Osteoblast (primary cell): ENCODE results near the gene PIK3CB. TPM values are rescaled to one million over a fixed set of nuclear protein-coding genes. Genes with fewer than 3 reads are reported as not detected.
A peak's percentile ranks its signal among the peaks of the same experiment; 100 is the strongest.

Experiments
- DNase-seq: peaks from one replicate; pipeline ENCODE4 v3.0.0; 2011; ENCODE audit warnings: low spot score, mixed read lengths; ENCODE audit not compliant: insufficient read length; ENCODE audit errors: missing footprints
- H2AFZ ChIP-seq: 2 replicates; pipeline ENCODE4 v1.6.0; 2011; ENCODE audit warnings: mild to moderate bottlenecking, low read length
- H3K27ac ChIP-seq: 2 replicates; pipeline ENCODE4 v1.5.1; 2011; ENCODE audit warnings: mild to moderate bottlenecking, low read depth, low read length, moderate library complexity
- H3K27me3 ChIP-seq: 2 replicates; pipeline ENCODE4 v1.6.0; 2012; ENCODE audit warnings: mild to moderate bottlenecking, control low read depth, inconsistent platforms, low read length, moderate library complexity; ENCODE audit not compliant: insufficient read depth
- H3K36me3 ChIP-seq: 2 replicates; pipeline ENCODE4 v1.5.1; 2011; ENCODE audit warnings: mild to moderate bottlenecking, low read length, control low read depth, moderate library complexity; ENCODE audit not compliant: insufficient read depth
- H3K4me1 ChIP-seq: 2 replicates; pipeline ENCODE4 v1.5.1; 2011; ENCODE audit warnings: mild to moderate bottlenecking, low read length, control low read depth, moderate library complexity; ENCODE audit not compliant: insufficient read depth
- H3K4me2 ChIP-seq: 2 replicates; pipeline ENCODE4 v1.6.0; 2011; ENCODE audit warnings: mild to moderate bottlenecking, low read length; ENCODE audit not compliant: insufficient read depth
- H3K4me3 ChIP-seq: fragments of 200-600 bp; sonication (generic); 3 replicates; pipeline ENCODE4 v1.5.1; 2012; ENCODE audit warnings: mild to moderate bottlenecking, low read length, inconsistent platforms; ENCODE audit not compliant: insufficient read depth
- H3K79me2 ChIP-seq: 2 replicates; pipeline ENCODE4 v1.6.0; 2012; ENCODE audit warnings: mild to moderate bottlenecking, low read length, control low read depth, inconsistent platforms; ENCODE audit not compliant: insufficient read depth
- H3K9me3 ChIP-seq: 2 replicates; pipeline ENCODE4 v1.5.1; 2011; ENCODE audit warnings: low read depth, low read length, control low read depth
- H4K20me1 ChIP-seq: 2 replicates; pipeline ENCODE4 v1.6.0; 2012; ENCODE audit warnings: mild to moderate bottlenecking, low read length, control low read depth; ENCODE audit not compliant: insufficient read depth
- CTCF ChIP-seq: IDR thresholded peaks from 2 replicates; pipeline ENCODE4 v1.5.1; 2011; ENCODE audit warnings: mild to moderate bottlenecking, low read depth, low read length, moderate library complexity; ENCODE audit errors: extremely low read depth
- total RNA-seq: library from RNA; depleted of rRNA; stranded (reverse); fragments of >200 nt; gene quantifications from 2 replicates; pipeline ENCODE4 v1.2.3, GENCODE V29; 2012

The PIK3CB gene
- total RNA-seq, 1 donor = 14.5 TPM

- Histone ChIP-seq H2AFZ (no peak overlapping the region), H4K20me1 (no peaks in the 10 kb centered on the region), H3K4me3 (no peak overlapping the region), H3K27me3 (no peaks in the 10 kb centered on the region), H3K4me1 (no peaks in the 10 kb centered on the region), H3K79me2 (no peaks in the 10 kb centered on the region), H3K4me2 (no peak overlapping the region), H3K27ac (no peak overlapping the region), H3K36me3 (no peaks in the 10 kb centered on the region), H3K9me3 (no peaks in the 10 kb centered on the region)
- DNase-seq = peak; percentile 36
- no peak for TF ChIP-seq CTCF
Measured at GRCh38 chr3:138875754-138876664, 41.3 kb upstream of the PIK3CB start.

- Histone ChIP-seq H4K20me1 (no peaks in the 10 kb centered on the region), H3K9me3 (no peaks in the 10 kb centered on the region), H3K79me2 (no peaks in the 10 kb centered on the region), H2AFZ (no peak overlapping the region), H3K4me1 (no peaks in the 10 kb centered on the region), H3K27ac (no peak overlapping the region), H3K36me3 (no peaks in the 10 kb centered on the region), H3K4me3 (no peak overlapping the region), H3K4me2 (no peak overlapping the region), H3K27me3 (no peaks in the 10 kb centered on the region)
- TF ChIP-seq CTCF = no peak
- no peak for DNase-seq
Measured at GRCh38 chr3:138875096-138875753, 40.5 kb upstream of the PIK3CB start.

- no peaks in the 10 kb centered on the region for H3K9me3 ChIP-seq
- H3K27me3 ChIP-seq = no peaks in the 10 kb centered on the region
- DNase-seq = no peak
- H3K4me2 ChIP-seq = no peak overlapping the region
- no peaks in the 10 kb centered on the region for H3K79me2 ChIP-seq
- no peaks in the 10 kb centered on the region for H3K4me1 ChIP-seq
- H3K4me3 ChIP-seq = no peak overlapping the region
- H3K36me3 ChIP-seq = no peaks in the 10 kb centered on the region
- H3K27ac ChIP-seq = no peak overlapping the region
- H2AFZ ChIP-seq = peak overlapping the region; percentile 15
- H4K20me1 ChIP-seq = no peaks in the 10 kb centered on the region
- no peak for TF ChIP-seq CTCF
Measured at GRCh38 chr3:138873471-138874278, 38.9 kb upstream of the PIK3CB start.

- no peaks in the 10 kb centered on the region for H3K27me3 ChIP-seq
- H3K27ac ChIP-seq = no peak overlapping the region
- no peak overlapping the region for H3K4me2 ChIP-seq
- H3K4me3 ChIP-seq = no peak overlapping the region
- no peak overlapping the region for H2AFZ ChIP-seq
- H3K36me3 ChIP-seq = no peaks in the 10 kb centered on the region
- no peaks in the 10 kb centered on the region for H4K20me1 ChIP-seq
- TF ChIP-seq CTCF = no peak
- H3K4me1 ChIP-seq = no peaks in the 10 kb centered on the region
- no peaks in the 10 kb centered on the region for H3K79me2 ChIP-seq
- no peaks in the 10 kb centered on the region for H3K9me3 ChIP-seq
- no peak for DNase-seq
Measured at GRCh38 chr3:138872632-138873031, 37.9 kb upstream of the PIK3CB start.
